SH-SY5Y (cell line): Measurements from ENCODE around the gene CSRNP2.

Source experiments
- GATA2 ChIP-seq: IDR thresholded peaks from 2 replicates; pipeline ENCODE4 v1.6.1; 2011; ENCODE audit warnings: mild to moderate bottlenecking, low read depth, low read length
- GATA3 ChIP-seq: IDR thresholded peaks from 2 replicates; pipeline ENCODE4 v1.6.1; 2011; ENCODE audit warnings: low read depth, mild to moderate bottlenecking, low read length, moderate library complexity

GRCh38 chr12:51132693-51133092 is 49.3 kb upstream of the CSRNP2 start:
- no peak for TF ChIP-seq GATA3
- no peak for TF ChIP-seq GATA2
